GM19099 (cell line): Measurements from ENCODE around the gene USP37.

ENCODE experiments used
- POLR2A ChIP-seq: IDR thresholded peaks from 3 replicates; pipeline ENCODE4 v1.6.1; 2011; ENCODE audit warnings: low read depth; ENCODE audit not compliant: insufficient read length; ENCODE audit errors: extremely low read depth

The USP37 gene

DNA sequence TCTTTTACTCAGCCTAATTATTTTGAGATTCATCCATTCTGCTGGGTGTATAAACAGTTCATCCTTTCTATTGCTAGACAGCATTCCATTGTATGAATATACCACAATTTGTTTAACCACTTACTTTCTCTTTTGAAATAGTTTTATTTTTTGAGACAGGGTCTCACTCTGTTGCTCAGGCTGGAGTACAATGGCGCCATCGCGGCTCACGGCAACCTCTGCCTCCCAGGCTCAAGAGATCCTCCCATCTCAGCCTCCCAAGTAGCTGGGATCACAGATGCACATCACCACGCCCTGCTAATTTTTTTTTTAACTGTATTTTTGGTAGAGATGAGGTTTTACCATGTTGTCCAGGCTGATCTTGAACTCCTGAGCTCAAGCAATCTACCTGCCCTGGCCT, 54.5 kb downstream of the USP37 start:
- no peak for TF ChIP-seq POLR2A

- TF ChIP-seq POLR2A: no peak
Measured at GRCh38 chr2:218508299-218508698, 59.9 kb downstream of the USP37 start.

DNA sequence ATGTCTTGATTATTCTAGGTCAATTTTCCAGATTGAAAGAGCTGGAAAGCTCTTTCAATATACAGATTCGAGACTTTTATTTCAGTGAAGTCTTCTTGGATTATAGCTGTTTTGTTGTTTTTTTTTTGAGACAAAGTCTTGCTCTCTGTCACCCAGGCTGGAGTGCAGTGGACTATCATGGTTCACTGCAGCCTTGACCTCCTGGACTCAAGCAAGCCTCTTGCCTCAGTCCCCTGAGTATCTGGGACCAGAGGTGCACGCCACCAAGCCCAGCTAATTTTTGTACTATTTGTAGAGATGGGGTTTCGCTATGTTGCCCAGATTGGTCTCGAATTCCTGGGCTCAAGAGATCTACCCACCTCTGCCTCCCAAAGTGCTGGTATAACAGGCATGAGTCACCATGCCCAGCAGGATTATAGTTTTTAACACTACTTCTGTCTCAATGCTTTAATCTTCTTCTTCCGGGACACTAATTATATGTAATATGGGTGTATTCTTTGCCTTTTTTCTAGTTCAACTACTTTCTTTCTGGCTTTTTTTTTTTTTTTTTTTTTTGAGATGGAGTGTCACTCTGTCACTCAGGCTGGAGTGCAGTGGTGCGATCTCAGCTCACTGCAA, 62.3 kb downstream of the USP37 start:
- no peak for TF ChIP-seq POLR2A

DNA sequence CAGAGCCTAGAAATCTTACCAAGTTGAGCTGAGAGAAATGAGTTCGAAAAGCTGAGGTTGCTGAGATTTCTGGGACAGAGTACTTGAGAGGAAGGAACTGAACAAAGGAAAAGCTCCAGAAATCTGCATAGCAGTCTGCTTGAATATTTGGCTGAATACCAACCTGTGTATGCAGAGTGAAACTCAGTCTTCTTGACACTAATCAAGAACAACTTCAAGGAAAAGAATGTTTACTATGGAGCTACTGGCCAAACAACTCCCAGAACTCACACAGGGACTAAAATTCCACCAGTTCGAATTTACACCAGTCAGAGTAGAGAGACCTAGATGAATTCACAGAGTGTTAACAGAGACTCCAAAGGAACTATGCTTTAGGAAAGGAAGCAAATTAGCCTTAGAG, 66.5 kb downstream of the USP37 start:
- TF ChIP-seq POLR2A: no peak

DNA sequence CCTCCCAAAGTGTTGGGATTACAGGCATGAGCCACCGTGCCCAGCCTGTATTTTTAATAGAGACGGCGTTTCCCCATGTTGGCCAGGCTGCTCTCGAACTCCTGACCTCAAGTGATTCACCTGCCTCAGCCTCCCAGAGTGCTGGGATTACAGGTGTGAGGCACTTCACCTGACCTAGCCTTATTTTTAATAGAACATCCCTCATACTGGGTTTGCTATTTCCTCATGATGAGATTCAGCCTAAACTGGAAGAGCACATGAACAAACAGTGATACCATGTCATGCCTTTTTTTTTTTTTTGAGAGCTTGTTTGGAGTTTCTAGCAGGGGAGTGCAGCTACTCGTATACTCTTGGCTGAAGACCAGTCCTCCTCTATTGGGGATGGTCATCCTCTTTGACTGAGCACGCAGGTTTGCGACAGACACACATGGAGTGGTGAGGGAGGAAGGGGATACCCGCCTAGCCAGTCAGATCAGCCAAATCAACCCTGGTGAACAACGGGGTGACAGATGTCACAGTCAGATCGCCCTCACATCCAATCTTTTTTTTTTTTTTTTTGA, 67.6 kb downstream of the USP37 start:
- no peak for TF ChIP-seq POLR2A

- no peak for TF ChIP-seq POLR2A
Measured at GRCh38 chr2:218485986-218486667, 82.0 kb downstream of the USP37 start.

DNA sequence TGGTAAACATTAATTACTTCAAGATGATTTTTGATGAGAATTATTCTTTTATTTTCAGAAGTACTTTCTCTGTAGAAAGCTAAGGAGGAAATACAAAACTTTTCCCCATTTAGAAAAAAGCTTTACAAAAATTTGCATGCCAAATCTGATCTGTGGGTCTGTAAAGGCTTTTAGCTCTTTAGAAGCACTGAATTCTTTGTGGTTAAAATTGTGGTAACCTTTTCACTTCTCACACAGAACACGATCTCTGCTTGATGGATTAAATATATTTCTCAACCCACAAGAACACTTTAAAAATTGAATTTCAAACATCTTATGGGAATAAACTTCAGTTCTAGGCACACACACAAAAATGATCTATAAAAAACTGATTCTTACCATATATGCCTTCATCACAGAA, 85.5 kb downstream of the USP37 start:
- TF ChIP-seq POLR2A: no peak

DNA sequence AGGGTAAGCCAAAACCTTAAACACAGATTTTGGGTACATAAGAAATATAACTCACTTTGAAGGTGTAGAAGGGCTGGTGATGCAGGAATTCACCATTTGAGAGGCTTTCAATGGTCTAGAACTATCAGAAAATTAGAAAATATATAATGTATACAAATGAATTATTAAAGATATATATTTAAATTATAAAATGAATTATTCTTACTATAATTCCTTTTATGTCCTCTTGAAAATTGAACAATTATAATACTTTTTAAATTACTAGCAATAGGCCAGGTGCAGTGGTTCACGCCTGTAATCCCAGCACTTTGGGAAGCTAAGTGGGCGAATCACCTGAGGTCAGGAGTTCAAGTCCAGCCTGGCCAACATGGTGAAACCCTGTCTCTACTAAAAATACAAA, 88.6 kb downstream of the USP37 start:
- no peak for TF ChIP-seq POLR2A

- no peak for TF ChIP-seq POLR2A
Measured at GRCh38 chr2:218478544-218478943, 89.6 kb downstream of the USP37 start.

- TF ChIP-seq POLR2A: no peak
Measured at GRCh38 chr2:218477247-218477646, 90.9 kb downstream of the USP37 start.

GRCh38 chr2:218476676-218477075, 91.5 kb downstream of the USP37 start:
- TF ChIP-seq POLR2A: no peak

- no peak for TF ChIP-seq POLR2A
Measured at GRCh38 chr2:218474527-218474926, 93.6 kb downstream of the USP37 start.

DNA sequence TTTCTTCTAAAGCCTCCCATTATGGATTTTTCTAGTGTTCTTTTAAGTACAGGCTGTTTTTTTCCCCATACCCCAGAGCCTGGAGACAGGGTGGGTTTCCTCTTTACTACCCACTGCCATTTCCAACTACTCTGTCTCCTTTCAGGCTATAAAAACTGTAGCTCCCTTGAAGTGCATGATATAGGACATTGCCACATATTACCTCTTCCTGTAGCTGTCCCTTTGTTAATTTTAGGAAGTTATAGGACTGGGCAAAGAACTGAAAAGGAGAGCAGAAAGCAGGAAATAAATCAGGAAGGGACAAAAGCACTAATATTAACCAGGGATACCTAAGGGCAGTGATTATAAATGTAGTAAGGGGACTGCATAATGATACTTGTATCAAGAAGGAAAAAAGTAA, 95.2 kb downstream of the USP37 start:
- TF ChIP-seq POLR2A: no peak

GRCh38 chr2:218471982-218472381, 96.2 kb downstream of the USP37 start:
- no peak for TF ChIP-seq POLR2A

DNA sequence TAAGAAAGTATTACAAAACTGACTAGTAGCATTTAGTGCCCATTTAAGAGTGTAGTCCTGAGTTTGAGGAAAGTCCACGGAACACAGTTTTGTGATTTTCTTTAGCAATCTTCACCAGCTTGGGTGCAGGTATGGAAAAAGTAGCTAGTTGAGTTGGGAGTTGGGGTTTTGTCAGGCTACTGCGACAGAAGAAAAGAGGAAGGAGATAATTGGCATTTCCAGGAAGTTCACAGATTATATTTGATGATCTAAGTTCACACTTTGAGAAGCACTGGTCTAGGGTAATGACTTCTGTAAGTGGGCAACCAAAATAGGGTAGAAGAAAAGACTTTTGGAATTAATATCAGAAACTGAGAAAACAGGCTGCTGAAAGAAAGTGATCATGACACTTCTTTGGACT, 97.1 kb downstream of the USP37 start:
- no peak for TF ChIP-seq POLR2A

- no peak for TF ChIP-seq POLR2A
Measured at GRCh38 chr2:218470448-218470847, 97.7 kb downstream of the USP37 start.
